GM19463 (cell line): ENCODE data around the gene SCLY.
A peak's percentile ranks its signal among the peaks of the same experiment; 100 is the strongest.
"Not testable (repeated sequence)": the region's sequence is repeated elsewhere in the genome, so short reads cannot be mapped to it uniquely, and the experiment has no call there.

Experiments
- ATAC-seq: cut with Tn5 transposase; IDR thresholded peaks from one replicate; pipeline ENCODE4 v1.9.1; 2021; ENCODE audit warnings: mild to moderate bottlenecking, moderate library complexity; ENCODE audit not compliant: unreplicated experiment

SCLY gene

GRCh38 chr2:238106698-238107524, 46.1 kb downstream of the SCLY start:
- peak; percentile 6 for ATAC-seq

GRCh38 chr2:238107525-238108422, 47.0 kb downstream of the SCLY start:
- peak; percentile 81 for ATAC-seq

- peak; percentile 66 for ATAC-seq
Observed at GRCh38 chr2:238108423-238109183, 47.8 kb downstream of the SCLY start.

- ATAC-seq = no peak
Observed at GRCh38 chr2:238113611-238114010, 52.8 kb downstream of the SCLY start.

- no peak for ATAC-seq
Observed at GRCh38 chr2:238114331-238114841, 53.6 kb downstream of the SCLY start.

- no peak for ATAC-seq
Observed at GRCh38 chr2:238114851-238115660, 54.3 kb downstream of the SCLY start.

- ATAC-seq = not testable (repeated sequence)
Observed at GRCh38 chr2:238115709-238116108, 54.9 kb downstream of the SCLY start.

GRCh38 chr2:238116298-238117198, 55.7 kb downstream of the SCLY start:
- no peak for ATAC-seq

- no peak for ATAC-seq
Observed at GRCh38 chr2:238117199-238118154, 56.7 kb downstream of the SCLY start.

- no peak for ATAC-seq
Observed at GRCh38 chr2:238119756-238120462, 59.1 kb downstream of the SCLY start.

GRCh38 chr2:238120463-238121298, 59.9 kb downstream of the SCLY start:
- ATAC-seq = no peak

- no peak for ATAC-seq
Observed at GRCh38 chr2:238121511-238122286, 60.9 kb downstream of the SCLY start.

- ATAC-seq = no peak
Observed at GRCh38 chr2:238122287-238123217, 61.8 kb downstream of the SCLY start.

GRCh38 chr2:238123218-238123971, 62.6 kb downstream of the SCLY start:
- ATAC-seq = no peak
